Cardiac fibroblast (primary cell): ENCODE measurements around the gene C5.
"Not testable (repeated sequence)": the region's sequence is repeated elsewhere in the genome, so short reads cannot be mapped to it uniquely, and the experiment has no call there.

Source experiments
- DNase-seq, 2 donors: peaks; one replicate each; pipeline versions ENCODE4 v3.0.0 to v3.0.0-alpha.2; 2010; ENCODE audit warnings: low read depth in 2 of 2
- H3K4me3 ChIP-seq, 2 donors: replicated peaks in 1 of 2; 1 replicate in 1 of 2; 2 replicates in 1 of 2; pipeline ENCODE4 v1.5.1; 2011; ENCODE audit warnings: low read depth in 2 of 2, low read length in 2 of 2, mild to moderate bottlenecking in 2 of 2, moderate library complexity in 1 of 2
- TF ChIP-seq, protein P1 (sequence below): IDR thresholded peaks from one replicate; pipeline ENCODE4 v1.5.1; 2011; ENCODE audit warnings: low read depth, mild to moderate bottlenecking, low read length, inconsistent platforms

The C5 gene

GRCh38 chr9:120974181-120974580 is 75.9 kb downstream of the C5 start:
- TF ChIP-seq, protein P1, sequence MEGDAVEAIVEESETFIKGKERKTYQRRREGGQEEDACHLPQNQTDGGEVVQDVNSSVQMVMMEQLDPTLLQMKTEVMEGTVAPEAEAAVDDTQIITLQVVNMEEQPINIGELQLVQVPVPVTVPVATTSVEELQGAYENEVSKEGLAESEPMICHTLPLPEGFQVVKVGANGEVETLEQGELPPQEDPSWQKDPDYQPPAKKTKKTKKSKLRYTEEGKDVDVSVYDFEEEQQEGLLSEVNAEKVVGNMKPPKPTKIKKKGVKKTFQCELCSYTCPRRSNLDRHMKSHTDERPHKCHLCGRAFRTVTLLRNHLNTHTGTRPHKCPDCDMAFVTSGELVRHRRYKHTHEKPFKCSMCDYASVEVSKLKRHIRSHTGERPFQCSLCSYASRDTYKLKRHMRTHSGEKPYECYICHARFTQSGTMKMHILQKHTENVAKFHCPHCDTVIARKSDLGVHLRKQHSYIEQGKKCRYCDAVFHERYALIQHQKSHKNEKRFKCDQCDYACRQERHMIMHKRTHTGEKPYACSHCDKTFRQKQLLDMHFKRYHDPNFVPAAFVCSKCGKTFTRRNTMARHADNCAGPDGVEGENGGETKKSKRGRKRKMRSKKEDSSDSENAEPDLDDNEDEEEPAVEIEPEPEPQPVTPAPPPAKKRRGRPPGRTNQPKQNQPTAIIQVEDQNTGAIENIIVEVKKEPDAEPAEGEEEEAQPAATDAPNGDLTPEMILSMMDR, result no peak
- DNase-seq, result peak; percentile 10 to 46
- no peak overlapping the region for H3K4me3 ChIP-seq

DNA sequence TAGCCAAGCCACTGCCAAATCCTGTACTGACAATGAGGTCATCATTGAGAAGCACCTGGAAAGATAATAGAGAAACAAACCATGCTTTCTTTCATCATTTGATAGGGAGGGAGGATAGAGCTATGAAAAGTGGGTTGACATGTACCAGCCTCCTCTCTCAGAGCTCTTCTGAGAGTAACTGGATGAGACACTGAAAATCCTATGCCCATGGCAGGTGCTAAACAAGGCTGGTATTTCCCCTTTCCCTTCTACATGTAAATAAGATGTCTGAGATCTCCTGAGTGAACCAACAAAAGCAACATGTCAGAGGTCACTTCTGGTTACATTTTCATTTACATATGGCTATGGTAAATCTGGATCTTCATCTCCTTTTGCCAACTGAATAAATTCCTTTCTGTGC is 78.1 kb downstream of the C5 start:
- TF ChIP-seq, protein P1, result no peak
- H3K4me3 ChIP-seq, result no peak overlapping the region
- no peak for DNase-seq

GRCh38 chr9:120971471-120971870 is 78.6 kb downstream of the C5 start:
- not testable (repeated sequence) for DNase-seq, H3K4me3 ChIP-seq

- DNase-seq, result no peak
- no peak overlapping the region for H3K4me3 ChIP-seq
- TF ChIP-seq, protein P1, result no peak
Observed at GRCh38 chr9:120970244-120970643, 79.8 kb downstream of the C5 start.

GRCh38 chr9:120966013-120966369 is 84.1 kb downstream of the C5 start:
- DNase-seq, result peak in 1 of 2 donors; percentile 32
- no peak overlapping the region for H3K4me3 ChIP-seq
- TF ChIP-seq, protein P1, result no peak

DNA sequence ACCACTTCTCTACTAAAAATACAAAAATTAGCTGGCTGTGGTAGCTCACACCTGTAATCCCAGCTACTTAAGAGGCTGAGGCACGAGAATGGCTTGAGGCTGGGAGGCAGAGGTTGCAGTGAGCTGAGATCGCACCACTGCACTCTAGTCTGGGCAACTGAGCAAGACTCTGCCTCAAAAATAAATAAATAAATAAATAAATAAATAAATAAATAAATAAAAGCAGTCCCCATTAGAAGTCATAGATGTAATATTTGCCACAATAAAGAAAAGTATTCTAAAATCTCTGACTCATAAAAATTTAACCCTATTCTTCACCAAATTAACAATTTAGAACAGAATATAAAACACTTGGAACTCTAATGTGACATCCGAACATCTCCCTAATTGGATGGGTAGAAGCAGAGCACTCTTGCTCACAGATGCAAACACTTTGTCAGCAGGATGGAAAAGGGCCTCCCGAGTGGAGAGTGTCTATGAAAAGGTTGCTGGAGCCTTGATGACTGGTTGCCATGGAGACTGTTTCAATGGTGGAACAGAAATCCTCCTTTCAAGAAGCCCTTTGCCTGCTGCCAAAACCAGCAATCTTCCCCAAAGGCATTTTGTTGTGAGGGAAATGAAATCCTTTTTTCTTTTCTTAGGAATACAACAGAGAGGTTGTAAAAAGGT is 84.6 kb downstream of the C5 start:
- peak in 1 of 2 donors; percentile 67 for DNase-seq
- no peak overlapping the region for H3K4me3 ChIP-seq
- TF ChIP-seq, protein P1, result no peak

DNA sequence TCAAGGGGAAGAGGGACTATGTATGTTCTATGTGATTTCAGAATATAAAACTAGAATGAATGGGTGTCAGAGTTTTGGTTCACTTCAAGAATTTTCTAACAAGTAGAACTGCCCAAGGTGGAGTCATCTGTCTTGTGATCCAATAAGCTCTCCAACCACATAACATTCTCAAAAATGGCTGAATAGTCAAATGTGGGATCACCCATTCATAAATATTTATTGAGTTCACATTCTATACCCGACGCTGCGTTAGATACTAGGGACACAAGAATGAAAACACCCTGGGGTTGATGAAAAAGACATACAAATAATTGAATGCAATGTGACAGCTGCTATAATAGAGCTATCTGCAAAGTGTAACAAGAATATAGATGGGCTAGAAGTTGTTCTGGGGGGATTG is 88.1 kb downstream of the C5 start:
- TF ChIP-seq, protein P1, result no peak
- no peak for DNase-seq
- H3K4me3 ChIP-seq, result no peak overlapping the region
